ENCODE data around the gene ITFG2.
"Not testable (repeated sequence)": the region's sequence is repeated elsewhere in the genome, so short reads cannot be mapped to it uniquely, and the experiment has no call there.

Gene ITFG2

DNA sequence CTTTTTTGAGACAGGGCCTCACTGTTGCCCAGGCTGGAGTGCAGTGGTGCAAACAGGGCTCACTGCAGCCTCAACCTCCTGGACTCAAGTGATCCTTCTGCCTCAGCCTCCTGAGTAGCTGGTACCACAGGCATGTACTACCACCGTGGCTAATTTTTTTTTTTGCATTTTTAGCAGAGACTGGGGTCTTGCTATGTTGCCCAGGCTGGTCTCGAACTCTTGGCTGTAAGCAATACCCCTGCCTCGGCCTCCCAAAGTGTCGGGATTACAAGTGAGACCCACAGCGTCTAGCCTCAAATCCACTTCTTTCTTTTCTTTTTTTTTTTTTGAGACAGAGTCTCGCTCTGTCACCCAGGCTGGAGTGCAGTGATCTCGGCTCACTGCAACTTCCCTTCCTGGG, 50.9 kb downstream of the ITFG2 start:
- DNase-seq (ENCODE audit: low read depth in 2 of 2): not testable (repeated sequence)

DNA sequence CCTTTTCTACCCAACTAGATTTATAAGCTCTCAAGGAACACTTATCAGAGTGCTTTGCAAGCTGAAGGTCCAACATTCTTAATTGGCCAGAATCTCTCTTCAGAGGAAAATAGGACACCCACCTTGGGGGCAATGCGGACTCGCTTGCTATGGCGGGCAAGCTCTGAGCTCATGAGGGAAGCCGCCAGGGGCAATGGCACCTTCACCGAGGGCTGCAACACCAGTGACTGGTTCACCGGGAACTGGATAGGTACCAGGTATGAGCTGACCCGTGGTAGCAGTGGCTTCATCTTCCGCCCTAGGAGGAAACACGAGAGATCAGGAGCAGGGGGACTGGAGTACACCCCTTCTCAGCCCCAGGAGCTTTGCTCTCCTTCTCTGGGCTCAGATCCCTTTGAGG, 51.7 kb downstream of the ITFG2 start:
- no peak for DNase-seq (ENCODE audit: low read depth in 2 of 2)

DNA sequence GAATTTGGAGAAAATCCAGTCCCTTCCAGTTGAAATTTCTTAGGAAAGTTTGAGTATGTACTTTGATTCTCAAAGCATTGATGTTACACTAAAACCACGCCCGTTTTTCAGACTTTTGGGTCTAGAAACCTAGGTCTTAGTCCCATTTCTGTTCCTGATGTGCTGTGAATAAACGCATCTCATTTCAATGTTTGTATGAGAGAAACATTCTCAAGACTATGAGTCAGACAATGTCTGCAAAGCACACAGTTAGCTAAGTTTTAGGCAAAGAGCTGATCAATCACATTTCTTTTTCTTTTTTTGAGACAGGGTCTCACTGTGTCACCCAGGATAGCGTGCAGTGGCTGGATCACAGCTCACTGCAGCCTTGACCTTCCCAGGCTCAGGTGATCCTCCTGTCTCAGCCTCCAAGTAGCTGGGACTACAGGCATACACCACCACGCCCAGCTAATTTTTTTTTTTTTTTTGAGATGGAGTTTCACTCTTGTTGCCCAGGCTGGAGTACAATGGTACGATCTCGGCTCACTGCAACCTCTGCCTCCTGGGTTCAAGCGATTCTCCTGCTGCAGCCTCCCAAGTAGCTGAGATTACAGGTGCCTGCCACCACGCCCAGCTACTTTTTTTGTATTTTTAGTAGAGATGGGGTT, 56.6 kb downstream of the ITFG2 start:
- DNase-seq (ENCODE audit: low read depth in 2 of 2): not testable (repeated sequence)

Data from stimulated activated CD8-positive, alpha-beta memory T cell treated with anti-CD3 and anti-CD28 coated beads, Interleukin-15, amount 100 ng/mL, for 4 hours (primary cell).